Esophagus squamous epithelium (tissue), 5 donors: Measurements from ENCODE around the gene TESMIN. TPM values are rescaled to one million over a fixed set of nuclear protein-coding genes. Genes with fewer than 3 reads are reported as not detected.

Source experiments
- DNase-seq: peaks from one replicate; lab custom pipeline; 2025; lab: John Stamatoyannopoulos, UW
- H3K27ac ChIP-seq, 4 donors: fragments of 200-600 bp; sonication (generic); one replicate each; pipeline ENCODE4 v1.5.1; 2016 to 2019; ENCODE audit warnings: mild to moderate bottlenecking in 1 of 4
- H3K27me3 ChIP-seq, 4 donors: fragments of 200-600 bp; sonication (generic); 1 replicate in 3 of 4; 2 replicates in 1 of 4; pipeline versions ENCODE4 v1.5.1 to v1.6.0; 2017 to 2021; ENCODE audit warnings: antibody characterized with exemption in 1 of 4
- H3K36me3 ChIP-seq, 3 donors: fragments of 200-600 bp; sonication (generic); one replicate each; pipeline ENCODE4 v1.5.1; 2016 to 2019
- H3K4me1 ChIP-seq, 3 donors: fragments of 200-600 bp; sonication (generic); one replicate each; pipeline ENCODE4 v1.5.1; 2017 to 2019
- H3K4me3 ChIP-seq, 4 donors: fragments of 200-600 bp; sonication (generic); 1 replicate in 3 of 4; 2 replicates in 1 of 4; pipeline ENCODE4 v1.5.1; 2016 to 2019; ENCODE audit warnings: mild to moderate bottlenecking in 2 of 4, moderate library complexity in 1 of 4
- H3K9me3 ChIP-seq, 3 donors: fragments of 200-600 bp; sonication (generic); one replicate each; pipeline ENCODE4 v1.5.1; 2016 to 2019
- POLR2A ChIP-seq, 4 donors: fragments of 450-650 bp; IDR thresholded peaks; one replicate each; pipeline ENCODE4 v1.6.1; 2017; ENCODE audit warnings: antibody characterized with exemption in 4 of 4, mild to moderate bottlenecking in 4 of 4, moderate library complexity in 3 of 4
- WGBS, 2 donors: methylation state at CpG; one replicate each; pipeline ENCODE4 v1.1.5; 2018; 5-methylcytosine and 5-hydroxymethylcytosine counted together
- intact Hi-C: fragments of 100-400 bp; cut with DNase I; formaldehyde crosslinking; loops from one replicate; pipeline ENCODE4 v1.15.0; 2022
- total RNA-seq, 4 donors: library from RNA; depleted of rRNA; stranded (reverse); fragments of >200 nt; gene quantifications; one replicate each; pipeline ENCODE4 v1.1.0, GENCODE V29; 2016
- TF ChIP-seq, protein P1 (sequence below), 6 experiments: fragments of 450-650 bp in 4 of 6; fragments of 200-600 bp in 2 of 6; sonication (generic) in 2 of 6; IDR thresholded peaks; one replicate each; pipeline ENCODE4 v1.5.1; 2016 to 2019; ENCODE audit warnings: antibody characterized with exemption in 6 of 6, mild to moderate bottlenecking in 4 of 6, moderate library complexity in 4 of 6
- donor health status: DM: yes; HTN: yes; CAD: no.

Gene TESMIN
- total RNA-seq, 4 donors from 2014 or later, result 3.1 to 5.3 (median 4.4) TPM

GRCh38 chr11:68689737-68690625, 61.3 kb downstream of the TESMIN start:
- no peak overlapping the region for H3K4me3 ChIP-seq
- no peak for DNase-seq
- peaks cover 1 to 3% (median 1%) of the 10 kb centered on the region in 3 donors for H3K4me1 ChIP-seq
- H3K27me3 ChIP-seq, result peaks cover under 1 to 85% (median 8%) of the 10 kb centered on the region in 4 donors
- TF ChIP-seq, protein P1, sequence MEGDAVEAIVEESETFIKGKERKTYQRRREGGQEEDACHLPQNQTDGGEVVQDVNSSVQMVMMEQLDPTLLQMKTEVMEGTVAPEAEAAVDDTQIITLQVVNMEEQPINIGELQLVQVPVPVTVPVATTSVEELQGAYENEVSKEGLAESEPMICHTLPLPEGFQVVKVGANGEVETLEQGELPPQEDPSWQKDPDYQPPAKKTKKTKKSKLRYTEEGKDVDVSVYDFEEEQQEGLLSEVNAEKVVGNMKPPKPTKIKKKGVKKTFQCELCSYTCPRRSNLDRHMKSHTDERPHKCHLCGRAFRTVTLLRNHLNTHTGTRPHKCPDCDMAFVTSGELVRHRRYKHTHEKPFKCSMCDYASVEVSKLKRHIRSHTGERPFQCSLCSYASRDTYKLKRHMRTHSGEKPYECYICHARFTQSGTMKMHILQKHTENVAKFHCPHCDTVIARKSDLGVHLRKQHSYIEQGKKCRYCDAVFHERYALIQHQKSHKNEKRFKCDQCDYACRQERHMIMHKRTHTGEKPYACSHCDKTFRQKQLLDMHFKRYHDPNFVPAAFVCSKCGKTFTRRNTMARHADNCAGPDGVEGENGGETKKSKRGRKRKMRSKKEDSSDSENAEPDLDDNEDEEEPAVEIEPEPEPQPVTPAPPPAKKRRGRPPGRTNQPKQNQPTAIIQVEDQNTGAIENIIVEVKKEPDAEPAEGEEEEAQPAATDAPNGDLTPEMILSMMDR (IDR thresholded peaks at IDR 0.05), result no peak
- TF ChIP-seq POLR2A (IDR thresholded peaks at IDR 0.05), result no peak
- intact Hi-C loops, result no loop called here
- no peaks in the 10 kb centered on the region for H3K9me3 ChIP-seq
- WGBS, 2 donors, result 52% methylated on average over 7 to 12 of the region's 14 CpGs
- H3K27ac ChIP-seq, result no peak overlapping the region
- no peaks in the 10 kb centered on the region for H3K36me3 ChIP-seq

GRCh38 chr11:68688881-68689280, 62.4 kb downstream of the TESMIN start:
- intact Hi-C loops, result no loop called here
- Histone ChIP-seq H3K27ac (no peak overlapping the region), H3K36me3 (no peaks in the 10 kb centered on the region), H3K9me3 (no peaks in the 10 kb centered on the region), H3K27me3 (peaks cover 11 to 88% (median 15%) of the 10 kb centered on the region in 4 donors), H3K4me1 (peaks cover 5 to 14% (median 11%) of the 10 kb centered on the region in 3 donors), H3K4me3 (no peak overlapping the region)
- WGBS, 2 donors, result 86 to 90% methylated on average over 12 of the region's 12 CpGs
- DNase-seq, result no peak
- TF ChIP-seq POLR2A (IDR thresholded peaks at IDR 0.05), result no peak
- TF ChIP-seq, protein P1 (IDR thresholded peaks at IDR 0.05), result no peak

- Histone ChIP-seq H3K4me3 (no peak overlapping the region), H3K4me1 (peaks cover 5 to 15% (median 11%) of the 10 kb centered on the region in 3 donors), H3K36me3 (no peaks in the 10 kb centered on the region), H3K27me3 (peaks cover 14 to 88% (median 17%) of the 10 kb centered on the region in 4 donors), H3K9me3 (no peaks in the 10 kb centered on the region), H3K27ac (no peak overlapping the region)
- no peak for DNase-seq
- TF ChIP-seq POLR2A (IDR thresholded peaks at IDR 0.05), result no peak
- TF ChIP-seq, protein P1 (IDR thresholded peaks at IDR 0.05), result no peak
- WGBS, 2 donors, result no CpG with 5 or more reads among the region's 14 CpGs
- intact Hi-C loops, result no loop called here
Observed at GRCh38 chr11:68687986-68688385, 63.3 kb downstream of the TESMIN start.

- Histone ChIP-seq H3K36me3 (no peaks in the 10 kb centered on the region), H3K4me1 (peaks cover 5 to 15% (median 11%) of the 10 kb centered on the region in 3 donors), H3K27ac (no peak overlapping the region), H3K4me3 (no peak overlapping the region), H3K27me3 (peaks cover 14 to 89% (median 17%) of the 10 kb centered on the region in 4 donors), H3K9me3 (no peaks in the 10 kb centered on the region)
- 68 to 79% methylated on average over 9 of the region's 9 CpGs for WGBS, 2 donors
- TF ChIP-seq POLR2A (IDR thresholded peaks at IDR 0.05), result no peak
- TF ChIP-seq, protein P1 (IDR thresholded peaks at IDR 0.05), result no peak
- DNase-seq, result no peak
- intact Hi-C loops, result no loop called here
Observed at GRCh38 chr11:68687311-68687710, 64.0 kb downstream of the TESMIN start.

- Histone ChIP-seq H3K9me3 (no peaks in the 10 kb centered on the region), H3K27me3 (peaks cover 14 to 87% (median 17%) of the 10 kb centered on the region in 4 donors), H3K36me3 (no peaks in the 10 kb centered on the region), H3K4me1 (peaks cover 5 to 15% (median 11%) of the 10 kb centered on the region in 3 donors), H3K4me3 (no peak overlapping the region), H3K27ac (no peak overlapping the region)
- TF ChIP-seq, protein P1 (IDR thresholded peaks at IDR 0.05), result no peak
- TF ChIP-seq POLR2A (IDR thresholded peaks at IDR 0.05), result no peak
- 85 to 86% methylated on average over 11 of the region's 12 CpGs for WGBS, 2 donors
- DNase-seq, result no peak
- intact Hi-C loops, result no loop called here
Observed at GRCh38 chr11:68686486-68686885, 64.8 kb downstream of the TESMIN start.
